B cell (primary cell): Measurements from ENCODE around the gene VAPB. TPM values are rescaled to one million over a fixed set of nuclear protein-coding genes. Genes with fewer than 3 reads are reported as not detected.

Experiments
- ATAC-seq: fragments of 200-7000 bp; cut with Tn5 transposase; one replicate; pipeline ENCODE4 v1.10.0; 2021; ENCODE audit warnings: low read depth, mild to moderate bottlenecking, moderate number of reproducible peaks, moderate library complexity
- CTCF ChIA-PET: fragments of 350-600 bp; sonication (Branson Sonifier 250); formaldehyde crosslinking; loops from one replicate; lab custom pipeline; 2021; ENCODE audit warnings: antibody characterized with exemption, inconsistent platforms; lab: Charles Lee
- POLR2A ChIA-PET: fragments of 350-600 bp; sonication (Branson Sonifier 250); formaldehyde crosslinking; loops from one replicate; lab custom pipeline; 2021; ENCODE audit warnings: antibody characterized with exemption; lab: Charles Lee
- DNase-seq: peaks from one replicate; pipeline ENCODE4 v3.0.0; 2013
- H2AFZ ChIP-seq: 2 replicates; pipeline ENCODE4 v1.6.1; 2012; ENCODE audit warnings: mild to moderate bottlenecking, low read depth, low read length; ENCODE audit not compliant: insufficient read depth, poor library complexity, severe bottlenecking
- H3K27ac ChIP-seq, 2 donors: 1 replicate in 1 of 2; 2 replicates in 1 of 2; pipeline ENCODE4 v1.5.1; 2012 to 2013; ENCODE audit warnings: low read length in 2 of 2, mild to moderate bottlenecking in 2 of 2, moderate library complexity in 1 of 2
- H3K27me3 ChIP-seq, 4 experiments: fragments of 200-600 bp in 1 of 4; sonication (generic) in 1 of 4; replicated peaks in 1 of 4; 1 replicate in 2 of 4; 2 replicates in 2 of 4; pipeline versions ENCODE4 v1.6.1 to v1.7.0; 2013 to 2016; ENCODE audit warnings: low read length in 3 of 4, mild to moderate bottlenecking in 2 of 4, mixed read lengths in 1 of 4, moderate library complexity in 1 of 4; ENCODE audit not compliant: insufficient read depth in 4 of 4, control insufficient read depth in 3 of 4; ENCODE audit errors: control extremely low read depth in 1 of 4
- H3K36me3 ChIP-seq, 2 experiments: replicated peaks in 1 of 2; 1 replicate in 1 of 2; 2 replicates in 1 of 2; pipeline versions ENCODE4 v1.6.1 to v1.7.1; 2013; ENCODE audit warnings: low read length in 1 of 2; ENCODE audit not compliant: insufficient read depth in 2 of 2, control insufficient read depth in 1 of 2; ENCODE audit errors: control extremely low read depth in 1 of 2, extremely low read depth in 1 of 2
- H3K4me1 ChIP-seq, 2 donors: fragments of 200-600 bp in 1 of 2; sonication (generic) in 1 of 2; 1 replicate in 1 of 2; 2 replicates in 1 of 2; pipeline versions ENCODE4 v1.5.1 to v1.6.1; 2013 to 2017; ENCODE audit warnings: low read length in 2 of 2; ENCODE audit not compliant: control insufficient read depth in 2 of 2, insufficient read depth in 2 of 2
- H3K4me2 ChIP-seq: replicated peaks from 2 replicates; pipeline ENCODE3; 2012; ENCODE audit warnings: mild to moderate bottlenecking, low read depth, low read length; ENCODE audit not compliant: poor library complexity, severe bottlenecking
- H3K4me3 ChIP-seq, 5 experiments: fragments of 200-600 bp in 1 of 5; sonication (generic) in 1 of 5; 1 replicate in 3 of 5; 2 replicates in 2 of 5; pipeline versions ENCODE4 v1.5.1 to v1.7.0; 2011 to 2016; ENCODE audit warnings: low read length in 4 of 5, mild to moderate bottlenecking in 4 of 5, low read depth in 2 of 5, control low read depth in 1 of 5, moderate library complexity in 1 of 5; ENCODE audit not compliant: insufficient read depth in 1 of 5; ENCODE audit errors: control extremely low read depth in 1 of 5, extremely low read depth in 1 of 5
- H3K79me2 ChIP-seq: fragments of 200-600 bp; sonication (generic); one replicate; pipeline ENCODE4 v1.6.0; 2016; ENCODE audit warnings: low read length; ENCODE audit not compliant: control insufficient read depth, insufficient read depth
- H3K9ac ChIP-seq: fragments of 200-600 bp; sonication (generic); 2 replicates; pipeline ENCODE4 v1.6.1; 2017; ENCODE audit warnings: mild to moderate bottlenecking, low read length, moderate library complexity
- H3K9me3 ChIP-seq, 3 donors: one replicate each; pipeline versions ENCODE4 v1.6.1 to v1.7.1; 2013; ENCODE audit warnings: low read length in 2 of 3; ENCODE audit not compliant: control insufficient read depth in 2 of 3, insufficient read depth in 1 of 3; ENCODE audit errors: control extremely low read depth in 1 of 3
- H4K20me1 ChIP-seq: 2 replicates; pipeline ENCODE4 v1.6.0; 2012; ENCODE audit warnings: mild to moderate bottlenecking, low read length; ENCODE audit not compliant: insufficient read depth, control insufficient read depth, poor library complexity, severe bottlenecking
- H3K27ac Mint-ChIP-seq: one replicate; pipeline ENCODE4 v1.8.0; 2021; ENCODE audit warnings: mixed read lengths
- H3K27me3 Mint-ChIP-seq: one replicate; pipeline ENCODE4 v1.8.0; 2021; ENCODE audit warnings: mixed read lengths
- H3K4me1 Mint-ChIP-seq: one replicate; pipeline ENCODE4 v1.8.0; 2021; ENCODE audit warnings: mixed read lengths
- H3K4me3 Mint-ChIP-seq: one replicate; pipeline ENCODE4 v1.8.0; 2021; ENCODE audit warnings: mixed read lengths
- H3K9me3 Mint-ChIP-seq: one replicate; pipeline ENCODE4 v1.8.0; 2022; ENCODE audit warnings: mixed read lengths; ENCODE audit not compliant: insufficient read depth
- CTCF ChIP-seq: fragments of 200-600 bp; IDR thresholded peaks from one replicate; pipeline ENCODE4 v1.8.0; 2022; ENCODE audit warnings: antibody characterized with exemption, mild to moderate bottlenecking
- EZH2 ChIP-seq: IDR thresholded peaks from 2 replicates; pipeline ENCODE4 v1.6.1; 2012; ENCODE audit warnings: borderline replicate concordance, low read depth, mild to moderate bottlenecking, moderate library complexity, low read length; ENCODE audit not compliant: insufficient read depth, poor library complexity, severe bottlenecking
- WGBS: methylation state at CpG from one replicate; pipeline ENCODE4 v1.1.5; 2013; ENCODE audit warnings: missing lambda C conversion rate; ENCODE audit not compliant: insufficient coverage; 5-methylcytosine and 5-hydroxymethylcytosine counted together
- intact Hi-C: fragments of 100-400 bp; cut with micrococcal nuclease; formaldehyde crosslinking; loops from one replicate; pipeline ENCODE4 v1.10.0; 2022
- polyA plus RNA-seq: library from polyadenylated mRNA; depleted of rRNA; stranded (reverse); fragments of >200 nt; gene quantifications from 2 replicates; pipeline ENCODE4 v1.2.3, GENCODE V29; 2012
- total RNA-seq, 2 donors: library from RNA; stranded (reverse); fragments of 120-200 nt in 1 of 2; gene quantifications; 1 replicate in 1 of 2; 2 replicates in 1 of 2; pipeline versions ENCODE4 v1.2.3 to v1.2.4, GENCODE V29; 2013 to 2022

Gene VAPB
- total and polyA plus RNA-seq, 2 donors (not counting 1 experiment from before 2014, with no cell fraction given): 19.5 to 26.4 TPM

- Histone ChIP-seq H3K4me2 (peak overlapping the region; percentile 84), H4K20me1 (peaks cover 18% of the 10 kb centered on the region), H2AFZ (peak overlapping the region; percentile 77), H3K79me2 (peaks cover 39% of the 10 kb centered on the region), H3K4me3 (peak overlapping the region in 2 of 5 experiments; percentile 40 to 74), H3K9me3 (no peaks in the 10 kb centered on the region), H3K9ac (peak overlapping the region; percentile 63), H3K36me3 (peaks cover 0 to 6% of the 10 kb centered on the region in 2 experiments), H3K4me1 (peaks cover 18 to 21% of the 10 kb centered on the region in 2 donors), H3K27me3 (peaks cover 0 to 5% (median 0%) of the 10 kb centered on the region in 4 experiments), H3K27ac (peak overlapping the region; percentile 66 to 97)
- Mint-ChIP-seq H3K27ac (no peak overlapping the region), H3K4me3 (peak overlapping the region; percentile 93), H3K9me3 (no peaks in the 10 kb centered on the region), H3K4me1 (peaks cover 33% of the 10 kb centered on the region), H3K27me3 (peaks cover 7% of the 10 kb centered on the region)
- intact Hi-C loops: loop anchor here (1.0 to 5.0 kb wide), 2 partner anchors 79 to 151 kb away; partner anchors contain the start of gene RAB22A
- ChIA-PET POLR2A (interaction anchor here (1.1 kb wide), 2 partner anchors 78 to 82 kb away, joined by 3 to 5 read pairs; partner anchors contain the start of gene RAB22A), CTCF (interaction anchor here (1.0 to 1.4 kb wide), 2 partner anchors 78 to 149 kb away, joined by 3 to 4 read pairs; no protein-coding TSS in a partner anchor)
- WGBS: no CpG with 5 or more reads among the region's 4 CpGs
- no peak for DNase-seq
- TF ChIP-seq CTCF (no peak), EZH2 (no peak)
- ATAC-seq: no peak
These were observed 914 bp upstream of the VAPB start for GRCh38 chr20:58388028-58388601.
